ENCODE measurements around the gene AMBP.
A peak's percentile ranks its signal among the peaks of the same experiment; 100 is the strongest.
"Not testable (repeated sequence)": the region's sequence is repeated elsewhere in the genome, so short reads cannot be mapped to it uniquely, and the experiment has no call there.

AMBP gene

DNA sequence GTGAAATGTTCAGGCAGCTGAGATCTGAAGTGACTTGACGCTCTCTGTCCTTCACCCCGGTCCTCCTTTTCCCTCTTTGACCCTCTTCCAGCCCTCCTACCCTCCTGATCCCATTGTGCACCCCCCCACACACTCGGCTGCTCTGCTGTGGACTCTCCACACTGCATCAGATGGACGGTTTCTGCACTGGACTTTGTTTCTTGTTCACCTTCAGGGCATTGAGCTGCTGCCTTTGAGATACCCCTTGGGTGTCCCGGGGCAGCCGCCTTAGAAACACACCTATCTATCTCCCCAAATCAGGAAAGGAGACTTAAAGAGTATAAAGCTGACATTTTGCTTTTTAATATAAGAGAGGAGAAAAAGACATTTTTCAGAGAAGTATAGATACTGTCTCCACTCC, 27.5 kb downstream of the AMBP start:
- DNase-seq (ENCODE audit: low spot score): no peak

DNA sequence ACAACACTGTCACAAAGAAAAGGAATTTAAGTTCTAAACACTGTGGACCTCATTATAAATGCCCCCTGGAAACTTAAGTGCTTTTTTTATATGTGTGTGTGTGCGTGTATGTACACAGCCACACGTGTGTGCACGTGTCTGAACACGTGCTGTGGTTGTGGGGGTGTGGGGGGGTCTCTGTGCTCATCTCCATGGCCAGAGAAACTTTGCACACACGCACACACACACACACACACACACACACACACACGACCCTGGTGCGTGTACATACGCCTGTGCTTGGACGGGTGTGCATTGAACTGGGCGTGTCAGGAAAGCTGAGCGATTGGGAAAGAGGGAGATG, 27.9 kb downstream of the AMBP start:
- no peak for DNase-seq (ENCODE audit: low spot score)

DNA sequence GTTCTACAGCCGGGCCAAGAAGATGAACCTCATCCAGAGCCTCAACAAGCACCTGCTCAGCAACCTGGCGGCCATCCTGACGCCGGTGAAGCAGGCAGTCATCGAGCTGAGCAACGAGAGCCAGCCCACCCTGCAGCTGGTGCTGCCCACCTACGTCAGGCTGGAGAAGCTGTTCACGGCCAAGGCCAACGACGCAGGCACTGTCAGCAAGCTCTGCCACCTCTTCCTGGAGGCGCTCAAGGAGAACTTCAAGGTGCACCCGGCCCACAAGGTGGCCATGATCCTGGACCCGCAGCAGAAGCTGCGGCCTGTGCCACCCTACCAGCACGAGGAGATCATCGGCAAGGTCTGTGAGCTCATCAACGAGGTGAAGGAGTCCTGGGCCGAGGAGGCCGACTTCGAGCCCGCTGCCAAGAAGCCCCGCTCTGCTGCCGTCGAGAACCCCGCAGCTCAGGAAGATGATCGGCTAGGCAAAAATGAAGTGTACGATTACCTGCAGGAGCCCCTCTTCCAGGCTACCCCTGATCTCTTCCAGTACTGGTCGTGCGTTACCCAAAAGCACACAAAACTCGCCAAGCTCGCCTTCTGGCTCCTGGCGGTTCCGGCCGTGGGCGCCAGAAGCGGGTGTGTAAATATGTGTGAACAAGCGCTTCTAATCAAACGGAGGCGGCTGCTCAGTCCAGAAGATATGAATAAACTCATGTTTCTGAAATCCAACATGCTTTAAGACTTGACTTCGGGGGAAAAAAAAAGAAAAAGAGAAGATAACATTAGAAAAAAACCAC, 28.5 kb downstream of the AMBP start:
- no peak for DNase-seq (ENCODE audit: low spot score)

DNA sequence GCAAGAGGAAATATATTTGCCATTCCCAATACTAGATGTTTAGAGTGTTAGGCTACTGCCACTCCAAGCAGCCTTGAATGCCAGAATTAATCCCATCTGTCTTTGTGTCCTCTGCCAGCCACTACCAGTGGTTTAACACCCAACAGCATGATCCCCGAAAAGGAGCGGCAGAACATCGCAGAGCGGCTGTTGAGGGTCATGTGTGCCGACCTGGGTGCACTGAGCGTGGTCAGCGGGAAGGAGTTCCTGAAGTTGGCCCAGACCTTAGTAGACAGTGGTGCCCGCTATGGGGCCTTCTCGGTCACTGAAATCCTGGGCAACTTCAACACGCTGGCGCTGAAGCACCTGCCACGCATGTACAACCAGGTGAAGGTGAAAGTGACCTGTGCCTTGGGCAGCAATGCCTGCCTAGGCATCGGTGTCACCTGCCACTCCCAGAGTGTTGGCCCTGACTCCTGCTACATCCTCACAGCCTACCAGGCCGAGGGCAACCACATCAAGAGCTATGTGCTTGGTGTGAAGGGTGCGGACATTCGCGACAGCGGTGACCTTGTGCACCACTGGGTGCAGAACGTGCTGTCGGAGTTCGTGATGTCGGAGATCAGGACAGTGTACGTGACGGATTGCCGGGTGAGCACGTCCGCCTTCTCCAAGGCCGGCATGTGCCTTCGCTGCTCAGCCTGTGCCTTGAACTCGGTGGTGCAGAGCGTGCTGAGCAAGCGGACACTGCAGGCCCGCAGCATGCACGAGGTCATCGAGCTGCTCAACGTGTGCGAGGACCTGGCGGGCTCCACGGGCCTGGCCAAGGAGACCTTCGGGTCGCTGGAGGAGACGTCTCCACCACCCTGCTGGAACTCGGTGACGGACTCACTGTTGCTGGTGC, 29.3 kb downstream of the AMBP start:
- no peak for DNase-seq (ENCODE audit: low spot score)

DNA sequence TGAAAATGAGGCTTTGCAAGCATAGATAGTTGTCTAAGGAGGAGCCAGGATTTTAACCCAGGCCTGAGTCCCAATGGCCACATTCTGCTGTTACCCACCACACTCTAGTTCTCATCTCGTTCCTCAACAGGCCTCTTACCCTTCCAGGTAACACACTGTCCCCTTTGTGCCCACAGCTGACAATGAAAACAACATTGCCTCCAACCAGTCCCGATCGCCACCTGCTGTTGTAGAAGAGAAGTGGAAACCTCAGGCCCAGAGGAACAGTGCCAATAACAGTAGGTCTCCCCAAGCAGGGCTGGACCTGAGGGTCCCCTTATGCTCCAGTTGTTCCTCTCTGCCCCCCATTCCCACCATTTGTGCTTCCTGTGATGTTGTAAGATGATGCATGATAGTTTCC, 30.4 kb downstream of the AMBP start:
- DNase-seq (ENCODE audit: low spot score): no peak

DNA sequence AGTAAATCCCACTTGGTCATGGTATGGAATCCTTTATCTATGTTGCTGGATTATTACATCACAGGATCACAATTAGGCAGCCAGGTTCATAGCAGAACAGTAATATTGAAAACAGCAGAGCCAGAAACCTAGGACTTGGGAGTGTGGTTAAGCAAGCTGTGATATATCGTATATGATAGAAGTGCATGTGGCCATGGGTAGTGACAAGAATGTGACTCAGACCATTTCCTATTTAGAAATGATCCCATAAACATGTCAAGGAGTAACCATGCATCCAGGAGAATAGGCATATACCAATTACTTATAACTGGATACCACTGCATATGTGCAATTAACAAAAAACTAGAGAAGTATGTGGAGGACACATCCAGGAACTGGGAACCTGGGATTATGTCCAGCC, 31.2 kb downstream of the AMBP start:
- no peak for DNase-seq (ENCODE audit: low spot score)

DNA sequence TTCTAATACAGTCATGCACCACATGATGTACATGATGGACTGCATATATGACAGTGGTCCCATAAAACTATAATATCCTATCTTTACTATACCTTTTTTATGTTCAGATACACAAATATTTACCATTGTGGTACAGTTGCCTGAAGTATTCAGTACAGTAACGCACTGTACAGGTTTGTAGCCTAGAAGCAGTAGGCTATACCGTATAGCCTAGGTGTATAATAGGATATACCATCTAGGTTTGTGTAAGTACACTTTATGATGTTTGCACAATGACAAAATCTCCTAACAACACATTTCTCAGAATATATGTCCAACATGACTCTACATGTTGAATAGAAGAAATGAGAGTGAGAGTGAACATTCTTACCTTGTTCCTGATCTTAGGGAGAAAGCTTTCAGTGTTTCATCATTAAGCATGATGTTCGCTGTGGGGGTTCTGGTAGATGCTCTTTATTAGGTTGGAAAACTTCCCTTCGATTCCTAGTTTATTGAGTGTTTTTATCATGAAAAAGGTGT, 31.8 kb downstream of the AMBP start:
- no peak for DNase-seq (ENCODE audit: low spot score)

DNA sequence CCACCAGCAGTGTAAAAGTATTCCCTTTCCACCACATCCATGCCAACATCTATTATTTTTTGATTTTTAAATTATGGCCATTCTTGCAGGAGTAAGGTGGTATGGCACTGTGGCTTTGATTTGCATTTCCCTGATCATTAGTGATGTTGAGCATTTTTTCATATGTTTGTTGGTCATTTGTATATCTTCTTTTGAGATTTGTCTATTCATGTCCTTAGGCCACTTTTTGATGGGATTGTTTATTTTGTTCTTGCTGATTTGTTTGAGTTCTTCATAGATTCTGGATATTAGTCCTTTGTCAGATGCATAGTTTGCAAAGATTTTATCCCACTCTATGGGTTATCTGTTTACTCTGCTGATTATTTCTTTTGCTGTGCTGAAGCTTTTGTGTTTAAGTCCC, 34.4 kb downstream of the AMBP start:
- DNase-seq (ENCODE audit: low spot score): not testable (repeated sequence)

DNA sequence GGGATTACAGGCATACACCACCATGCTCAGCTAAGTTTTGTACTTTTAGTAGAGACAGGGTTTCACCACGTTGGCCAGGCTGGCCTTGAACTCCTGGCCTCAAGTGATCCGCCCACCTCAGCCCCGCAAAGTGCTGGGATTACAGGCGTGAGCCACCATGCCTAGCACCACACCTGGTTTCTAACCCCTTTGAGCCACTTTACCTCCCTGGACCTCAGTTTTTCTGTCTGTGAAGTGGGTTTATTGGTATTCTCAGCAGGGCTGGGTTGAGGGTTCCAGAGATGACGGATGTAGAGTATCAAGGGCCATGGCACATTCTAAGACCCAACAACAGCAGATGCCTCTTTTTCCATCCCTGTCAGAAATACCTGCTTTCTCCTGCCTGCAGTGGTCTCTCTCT, 38.6 kb downstream of the AMBP start:
- no peak for DNase-seq (ENCODE audit: low spot score)

DNA sequence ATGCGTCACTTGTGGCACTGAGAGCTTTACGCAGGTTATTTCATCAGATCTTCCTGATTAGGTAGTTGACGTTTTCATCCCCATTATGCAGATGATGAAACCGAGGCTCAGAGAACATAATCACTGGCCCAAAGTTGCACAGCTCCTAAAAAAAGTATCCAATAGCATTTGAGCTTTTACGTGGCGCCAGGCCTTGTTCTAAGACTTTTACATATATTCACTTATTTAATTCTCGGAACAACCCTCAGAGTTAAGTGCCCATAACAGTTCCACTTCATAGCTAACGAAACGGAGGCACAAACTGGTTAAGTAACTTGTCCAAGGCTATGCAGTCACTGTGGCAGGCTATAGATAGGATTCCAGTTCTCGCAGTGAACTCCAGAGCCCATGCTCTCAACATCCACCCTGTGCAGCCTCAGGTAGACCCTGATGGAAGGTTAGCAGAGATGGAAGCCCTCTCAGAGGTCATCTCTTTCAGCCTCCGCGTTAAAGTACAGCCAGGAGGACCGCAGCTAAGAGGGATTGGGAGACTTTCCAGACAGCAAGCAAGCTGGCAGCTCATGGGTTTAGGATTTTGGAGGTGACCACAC, 39.3 kb downstream of the AMBP start:
- DNase-seq (ENCODE audit: low spot score): no peak

DNA sequence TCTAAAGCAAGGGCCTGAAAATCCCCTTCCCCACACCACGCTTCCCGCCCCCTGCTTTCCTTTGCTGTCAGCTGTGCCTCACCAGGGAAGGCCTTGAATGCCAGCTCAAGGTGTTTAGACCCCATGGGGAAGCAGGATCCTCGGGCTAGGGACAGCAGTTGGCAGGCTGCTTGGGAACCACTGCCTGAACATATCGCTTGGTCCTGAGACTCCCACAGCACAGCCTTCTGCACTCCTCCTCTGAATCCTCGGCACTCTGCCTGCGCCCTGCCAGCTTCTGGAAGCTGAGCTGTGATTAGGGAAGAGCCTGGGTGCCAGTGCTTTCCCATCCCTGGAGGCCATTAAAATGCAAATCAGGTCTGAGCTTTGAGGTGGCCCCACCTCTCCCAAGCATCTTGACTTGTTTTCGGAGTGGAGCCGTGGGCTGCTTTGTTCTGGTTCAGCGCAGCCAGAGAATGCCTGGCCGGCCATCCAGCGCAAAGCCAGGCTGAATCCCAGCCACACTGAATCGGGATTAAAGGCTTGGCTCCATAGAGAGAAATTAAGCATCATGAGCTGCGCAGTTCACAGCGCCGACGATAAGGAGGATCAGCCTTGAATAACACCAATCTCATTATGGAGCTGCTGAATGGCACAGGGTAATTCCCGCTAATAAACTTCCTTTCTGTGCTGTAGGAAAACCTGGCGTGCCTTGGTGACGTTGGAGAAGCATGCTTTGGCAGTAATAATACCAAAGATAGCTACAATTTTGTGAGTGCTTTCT, 40.0 kb downstream of the AMBP start:
- DNase-seq (ENCODE audit: low spot score): no peak

DNA sequence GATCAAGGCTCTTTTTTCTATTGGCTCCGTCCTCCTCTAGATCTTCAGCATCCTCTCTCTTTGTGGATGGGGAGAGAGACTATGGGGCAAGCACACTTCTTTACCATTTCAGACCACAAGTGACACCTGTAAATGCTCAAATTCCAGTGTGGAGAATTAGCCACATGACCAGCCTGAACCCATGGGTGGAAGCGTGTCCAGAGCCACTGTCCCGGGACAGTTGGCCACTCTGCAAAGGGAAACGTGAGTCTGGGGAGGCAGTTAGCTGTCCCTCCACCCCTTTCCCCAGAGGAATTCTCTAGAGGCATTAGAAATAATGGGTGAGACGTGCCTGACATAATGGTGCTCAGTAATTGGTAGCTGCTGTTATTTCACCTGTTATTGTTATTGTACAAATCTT, 40.9 kb downstream of the AMBP start:
- no peak for DNase-seq (ENCODE audit: low spot score)

DNA sequence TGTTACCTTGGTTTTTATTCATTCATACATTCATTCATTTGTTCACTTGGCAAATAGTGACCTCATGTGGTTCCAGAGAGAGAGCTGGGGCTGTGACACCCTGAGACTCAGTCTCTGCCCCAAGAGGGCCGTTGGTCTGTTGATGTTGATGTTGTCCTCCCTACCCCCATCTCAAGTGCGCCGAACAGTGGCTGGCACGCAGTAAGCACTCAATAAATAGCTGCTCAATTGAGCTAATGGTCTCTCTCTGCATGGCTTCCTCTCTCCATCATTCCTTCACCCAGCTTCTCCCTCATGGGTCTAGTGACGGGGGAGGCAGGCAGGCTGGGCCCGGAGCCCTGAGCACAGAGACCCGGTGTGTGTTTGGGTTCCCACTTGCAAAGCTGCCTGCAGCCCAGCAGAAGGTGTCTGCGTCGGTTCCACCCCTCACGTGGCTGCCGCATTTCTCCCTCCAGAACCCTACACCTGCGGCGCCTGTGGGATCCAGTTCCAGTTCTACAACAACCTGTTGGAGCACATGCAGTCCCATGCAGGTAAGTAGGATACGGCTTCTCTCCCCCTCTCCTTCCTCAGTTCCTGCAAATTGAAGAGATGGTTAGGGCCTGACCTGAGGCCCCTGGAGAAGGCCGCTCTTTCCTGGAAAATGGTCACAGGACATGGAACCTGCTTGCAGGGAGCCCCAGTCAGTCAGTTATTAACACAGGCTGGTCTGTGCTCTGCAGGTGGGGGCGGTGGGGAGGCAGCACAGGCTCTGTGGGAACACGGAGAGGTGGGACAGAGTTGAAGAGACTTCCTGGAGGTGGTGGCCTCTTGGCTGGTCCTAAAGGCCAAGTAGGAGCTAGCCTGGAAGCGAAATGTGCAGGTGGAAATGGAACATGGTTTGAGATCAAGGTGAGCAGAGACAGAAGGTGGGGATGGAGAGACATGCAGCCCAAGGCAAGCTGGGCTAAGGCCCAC, 42.0 kb downstream of the AMBP start:
- no peak for DNase-seq (ENCODE audit: low spot score)

DNA sequence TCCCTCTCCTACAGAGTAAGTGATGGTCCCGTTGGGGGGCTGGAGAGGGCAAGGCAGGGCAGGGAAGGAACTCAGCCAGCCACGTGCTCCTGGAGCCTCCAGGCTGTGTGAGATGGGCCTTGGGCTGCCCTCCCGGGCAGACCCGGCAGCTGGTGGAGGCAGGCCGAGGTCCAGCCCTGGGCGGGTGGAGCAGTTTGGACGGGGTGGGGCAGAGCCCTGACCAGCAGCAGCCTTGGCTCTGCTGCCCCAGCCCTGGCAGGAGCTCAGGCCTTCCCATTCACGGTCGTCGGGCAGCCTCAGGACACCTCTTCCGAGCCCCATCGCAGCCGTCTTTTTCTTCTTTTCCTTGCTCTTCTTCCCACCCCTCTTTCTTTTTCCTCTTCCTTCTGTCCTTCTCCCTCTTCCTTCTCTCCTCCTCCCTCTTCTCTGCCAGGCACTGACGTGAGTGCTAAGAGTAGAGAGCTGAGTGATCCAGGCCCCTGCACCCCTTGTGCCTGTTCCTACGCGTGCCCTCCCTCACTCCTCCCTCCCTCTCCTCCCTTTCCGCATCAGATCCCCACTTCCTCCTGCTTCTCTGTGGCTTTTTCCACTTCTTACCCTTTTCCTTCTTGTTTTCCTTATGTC, 42.8 kb downstream of the AMBP start:
- no peak for DNase-seq (ENCODE audit: low spot score)

DNA sequence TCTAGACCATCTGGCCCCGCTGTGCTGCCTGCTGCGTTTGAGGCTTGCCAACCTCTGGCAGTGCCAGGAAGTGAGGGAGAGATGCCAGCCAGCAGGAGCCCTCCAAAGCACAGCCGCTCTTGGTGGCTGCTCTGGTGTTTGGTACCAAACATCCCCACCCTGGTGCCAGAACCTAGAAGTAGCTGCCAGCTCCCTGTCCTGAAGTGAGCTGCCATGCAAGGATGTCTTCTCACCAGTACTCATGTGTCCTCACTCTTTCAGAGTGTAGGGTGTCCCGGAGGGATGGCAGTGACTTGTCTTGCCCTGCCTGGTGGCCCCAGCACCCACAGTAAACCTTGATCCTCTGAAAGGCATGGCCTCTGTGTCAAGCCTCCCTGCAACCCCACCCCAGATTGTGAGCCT, 43.4 kb downstream of the AMBP start:
- no peak for DNase-seq (ENCODE audit: low spot score)

DNA sequence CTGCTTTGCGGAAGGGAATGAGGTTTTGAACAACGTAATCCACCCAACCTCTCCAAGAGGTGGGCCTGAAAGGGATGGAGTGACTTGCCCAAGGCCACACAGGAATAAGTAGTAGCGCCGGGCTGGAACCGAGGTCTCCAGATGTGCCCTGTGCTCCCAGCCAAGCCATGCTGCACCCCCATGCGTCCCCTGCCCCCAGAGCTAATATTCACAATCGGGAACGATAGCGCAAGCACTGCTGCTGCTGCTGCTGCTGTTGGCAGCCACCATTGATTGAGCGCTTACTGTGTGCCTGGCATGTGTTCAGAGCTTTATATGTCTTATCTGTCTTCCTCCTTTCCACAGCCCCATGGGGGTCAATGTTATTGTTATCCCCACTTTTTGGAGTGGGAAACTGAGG, 43.9 kb downstream of the AMBP start:
- no peak for DNase-seq (ENCODE audit: low spot score)

DNA sequence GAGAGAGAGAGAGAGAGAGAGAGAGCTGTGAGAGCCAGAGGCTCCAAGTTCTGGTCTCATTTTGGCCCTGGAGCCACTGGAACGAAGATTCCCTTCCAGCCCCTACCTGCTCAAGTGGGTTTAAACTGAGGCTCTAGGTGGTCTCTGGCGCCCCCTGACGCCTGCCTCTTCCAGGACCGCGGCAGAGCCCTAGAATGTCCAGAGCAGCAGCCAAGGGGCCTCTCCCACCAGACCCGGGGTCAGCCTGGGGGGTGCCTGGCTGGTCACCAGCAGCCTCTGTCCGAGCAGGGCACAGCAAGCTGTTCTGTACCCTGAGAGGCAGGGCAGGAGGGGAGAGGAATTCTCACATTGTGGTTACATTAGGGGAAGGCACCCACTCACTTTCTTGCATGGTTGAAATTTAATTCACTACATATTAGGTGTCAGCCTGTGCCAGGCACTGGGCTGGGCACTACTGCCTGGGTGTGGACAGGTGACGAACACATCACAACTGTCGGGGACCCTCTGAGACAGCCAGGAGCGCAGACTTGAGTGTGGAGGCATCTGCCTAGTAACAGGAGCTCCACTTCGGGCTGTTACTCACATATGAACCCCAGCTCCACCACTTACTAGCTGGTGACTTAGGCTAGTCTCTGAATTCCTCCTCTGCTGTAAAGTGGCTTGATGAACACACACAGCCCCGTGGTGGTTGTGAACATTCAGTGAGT, 44.5 kb downstream of the AMBP start:
- peak; percentile 32 for DNase-seq (ENCODE audit: low spot score)

DNA sequence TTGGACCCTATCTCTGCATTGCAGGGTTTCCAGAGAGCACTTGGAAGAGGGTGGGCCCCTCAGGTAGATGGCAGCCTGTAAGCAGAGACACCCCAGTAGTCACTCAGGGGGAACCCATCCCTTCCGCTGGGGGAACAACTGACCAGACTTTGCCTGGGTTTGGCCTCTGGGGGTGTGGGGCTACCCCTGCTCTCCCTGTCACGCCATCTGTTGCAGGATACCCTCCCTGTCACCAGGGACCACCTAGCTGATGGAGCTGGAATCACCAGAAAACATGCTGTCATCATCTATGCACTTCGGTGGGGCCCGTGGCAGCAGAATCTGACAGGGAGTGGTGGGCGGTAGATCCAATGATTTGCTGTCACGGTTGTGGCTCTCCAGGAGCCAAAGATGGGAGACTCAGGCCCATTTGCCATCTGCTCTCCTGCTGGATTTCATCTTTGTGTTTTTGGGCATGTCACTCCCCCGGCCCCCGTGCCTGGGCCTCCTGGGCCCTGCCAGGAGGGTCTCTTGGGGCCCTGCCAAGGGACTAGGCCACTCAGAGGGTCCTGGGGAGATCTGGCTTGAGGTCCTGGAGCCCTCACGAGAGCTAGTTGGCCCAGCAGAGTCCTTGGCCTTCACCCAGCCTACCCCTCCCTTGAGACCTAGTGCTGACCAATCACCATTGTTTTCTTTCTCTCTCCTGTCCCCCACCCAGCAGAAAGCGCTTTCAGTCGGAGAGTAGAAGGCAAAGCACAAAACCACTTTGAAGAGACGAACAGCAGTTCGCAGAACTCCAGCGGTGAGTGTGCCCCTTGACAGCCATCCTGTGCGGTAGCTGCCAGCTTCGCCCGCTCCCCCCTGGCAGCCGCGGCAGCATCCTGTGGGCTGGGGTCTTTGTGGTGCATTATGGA, 45.9 kb downstream of the AMBP start:
- DNase-seq (ENCODE audit: low spot score): peak; percentile 27
